GM10266 (cell line): Measurements from ENCODE around the gene ARL2.
"Not testable (repeated sequence)": the region's sequence is repeated elsewhere in the genome, so short reads cannot be mapped to it uniquely, and the experiment has no call there.

Experiments
- DNase-seq: peaks from one replicate; pipeline ENCODE4 v3.0.0; 2012; ENCODE audit errors: extremely low spot score
- TF ChIP-seq, protein P1 (sequence below): IDR thresholded peaks from 2 replicates; pipeline ENCODE4 v1.5.1; 2012; ENCODE audit warnings: mild to moderate bottlenecking, low read depth; ENCODE audit not compliant: control insufficient read depth, insufficient read depth; ENCODE audit errors: missing control alignments

ARL2 gene

GRCh38 chr11:65013130-65013887, 651 bp upstream of the ARL2 start:
- TF ChIP-seq, protein P1, sequence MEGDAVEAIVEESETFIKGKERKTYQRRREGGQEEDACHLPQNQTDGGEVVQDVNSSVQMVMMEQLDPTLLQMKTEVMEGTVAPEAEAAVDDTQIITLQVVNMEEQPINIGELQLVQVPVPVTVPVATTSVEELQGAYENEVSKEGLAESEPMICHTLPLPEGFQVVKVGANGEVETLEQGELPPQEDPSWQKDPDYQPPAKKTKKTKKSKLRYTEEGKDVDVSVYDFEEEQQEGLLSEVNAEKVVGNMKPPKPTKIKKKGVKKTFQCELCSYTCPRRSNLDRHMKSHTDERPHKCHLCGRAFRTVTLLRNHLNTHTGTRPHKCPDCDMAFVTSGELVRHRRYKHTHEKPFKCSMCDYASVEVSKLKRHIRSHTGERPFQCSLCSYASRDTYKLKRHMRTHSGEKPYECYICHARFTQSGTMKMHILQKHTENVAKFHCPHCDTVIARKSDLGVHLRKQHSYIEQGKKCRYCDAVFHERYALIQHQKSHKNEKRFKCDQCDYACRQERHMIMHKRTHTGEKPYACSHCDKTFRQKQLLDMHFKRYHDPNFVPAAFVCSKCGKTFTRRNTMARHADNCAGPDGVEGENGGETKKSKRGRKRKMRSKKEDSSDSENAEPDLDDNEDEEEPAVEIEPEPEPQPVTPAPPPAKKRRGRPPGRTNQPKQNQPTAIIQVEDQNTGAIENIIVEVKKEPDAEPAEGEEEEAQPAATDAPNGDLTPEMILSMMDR: peak; percentile 93
- DNase-seq: peak; percentile 96

DNA sequence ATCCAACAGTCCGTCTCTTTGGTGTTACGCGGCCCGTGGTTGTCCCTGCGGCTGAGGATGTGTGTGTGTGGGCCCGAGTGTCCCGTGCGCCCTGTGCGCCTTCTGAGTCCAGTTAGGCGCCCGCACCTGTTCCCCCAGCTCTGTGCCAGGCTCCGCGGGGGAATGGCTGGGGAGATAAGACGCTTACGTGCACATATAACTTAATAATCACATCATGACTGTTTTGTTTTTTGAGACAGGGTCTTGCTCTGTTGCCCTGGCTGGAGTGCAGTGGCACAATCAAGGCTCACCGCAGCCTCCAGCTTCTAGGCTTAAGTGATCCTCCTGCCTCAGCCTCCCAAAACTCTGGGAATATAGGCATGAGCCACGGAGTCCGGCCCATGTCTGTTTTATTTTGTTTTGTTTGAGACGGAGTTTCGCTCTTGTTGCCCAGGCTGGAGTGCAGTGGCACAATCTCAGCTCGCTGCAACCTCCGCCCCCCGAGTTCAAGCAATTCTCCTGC, 817 bp downstream of the ARL2 start:
- TF ChIP-seq, protein P1: no peak
- DNase-seq: no peak

- TF ChIP-seq, protein P1: no peak
- no peak for DNase-seq
Observed at GRCh38 chr11:65016705-65017104, 2.7 kb downstream of the ARL2 start.

GRCh38 chr11:65017937-65018336, 4.0 kb downstream of the ARL2 start:
- TF ChIP-seq, protein P1: no peak
- no peak for DNase-seq

DNA sequence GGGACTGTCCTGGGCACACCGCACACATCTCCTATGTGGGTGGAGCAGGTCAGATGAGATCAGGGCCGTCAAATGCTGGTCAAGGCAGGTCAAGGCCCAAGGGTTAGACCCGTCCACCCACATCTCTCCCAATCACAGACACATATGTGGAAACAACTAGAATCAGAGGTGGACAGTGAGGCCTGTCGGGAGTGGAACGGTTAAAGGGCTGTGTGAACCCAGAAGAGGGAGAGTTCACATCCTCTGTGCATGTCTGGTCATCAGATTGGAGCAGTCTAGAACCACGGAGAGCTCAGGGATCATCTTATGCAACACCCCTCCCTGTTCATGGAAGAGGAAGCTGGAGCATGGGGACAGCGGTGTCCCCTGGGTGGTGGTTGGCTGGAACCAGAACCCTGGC, 5.9 kb downstream of the ARL2 start:
- TF ChIP-seq, protein P1: no peak
- DNase-seq: no peak

DNA sequence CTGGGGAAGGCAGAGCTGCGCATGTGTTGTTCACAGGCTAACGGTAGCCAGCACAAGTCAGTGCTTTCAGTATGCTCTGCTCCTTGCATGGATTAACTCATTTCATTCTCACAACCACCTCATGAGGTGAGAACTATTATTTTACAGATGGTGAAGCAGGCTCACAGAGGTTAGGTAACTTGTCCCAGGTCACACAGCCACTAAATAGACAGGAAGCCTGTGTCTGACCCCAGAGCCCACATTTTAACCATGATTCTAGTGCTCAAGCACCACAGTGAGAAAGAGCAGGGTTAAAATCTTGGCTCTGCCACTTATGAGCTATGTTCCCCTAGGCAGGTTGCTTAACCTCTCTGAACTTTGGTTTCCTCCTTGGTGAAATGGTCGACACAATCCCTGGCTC, 7.0 kb downstream of the ARL2 start:
- TF ChIP-seq, protein P1: no peak
- DNase-seq: no peak

- DNase-seq: no peak
Observed at GRCh38 chr11:65021509-65021908, 7.5 kb downstream of the ARL2 start.

GRCh38 chr11:65023502-65023901, 9.5 kb downstream of the ARL2 start:
- DNase-seq: not testable (repeated sequence)

More at GRCh38 chr11:65021509-65021908, 7.5 kb downstream of the ARL2 start:
- TF ChIP-seq, protein P1: no peak
